Caco-2 (cell line): ENCODE measurements around the gene RNASEH2A. TPM values are rescaled to one million over a fixed set of nuclear protein-coding genes. Genes with fewer than 3 reads are reported as not detected.

Source experiments
- BruUV-seq: library from RNA; stranded (reverse); fragments of 400-500 nt; replicated peaks from 2 replicates; lab custom pipeline; 2021; lab: Mats Ljungman, UMichigan
- CTCF ChIA-PET: fragments of 300-600 bp; sonication (Branson Sonifier 250); formaldehyde crosslinking; loops from one replicate; lab custom pipeline; 2022; ENCODE audit warnings: antibody characterized with exemption; lab: Charles Lee
- POLR2A ChIA-PET: fragments of 300-600 bp; sonication (Branson Sonifier 250); formaldehyde crosslinking; loops from one replicate; lab custom pipeline; 2022; ENCODE audit warnings: antibody characterized with exemption; lab: Charles Lee
- DNase-seq, 2 experiments: peaks; one replicate each; pipeline versions ENCODE4 v3.0.0 to v3.0.0-alpha.2; 2020 to 2022
- H3K27me3 ChIP-seq: replicated peaks from 2 replicates; pipeline ENCODE4 v1.6.0; 2011; ENCODE audit warnings: low read length; ENCODE audit not compliant: control insufficient read depth, insufficient read depth
- H3K36me3 ChIP-seq: 2 replicates; pipeline ENCODE4 v1.5.1; 2011; ENCODE audit warnings: low read length; ENCODE audit not compliant: control insufficient read depth, insufficient read depth
- H3K4me1 ChIP-seq: fragments of 250-450 bp; sonication (Bioruptor Pico); 2 replicates; pipeline ENCODE4 v1.5.1; 2020; ENCODE audit warnings: mild to moderate bottlenecking
- H3K4me3 ChIP-seq: 2 replicates; pipeline ENCODE4 v1.5.1; 2011; ENCODE audit warnings: low read depth, mild to moderate bottlenecking, control low read depth, low read length
- H3K9me3 ChIP-seq: fragments of 250-450 bp; sonication (Bioruptor Pico); 2 replicates; pipeline ENCODE4 v1.5.1; 2020; ENCODE audit warnings: mild to moderate bottlenecking, moderate library complexity
- H3K27ac Mint-ChIP-seq: one replicate; pipeline ENCODE4 v1.8.0; 2022; ENCODE audit warnings: mixed read lengths; ENCODE audit not compliant: unreplicated experiment
- H3K27me3 Mint-ChIP-seq: one replicate; pipeline ENCODE4 v1.8.0; 2022; ENCODE audit warnings: mixed read lengths; ENCODE audit not compliant: insufficient read depth, unreplicated experiment
- H3K36me3 Mint-ChIP-seq: one replicate; pipeline ENCODE4 v1.8.0; 2022; ENCODE audit warnings: mild to moderate bottlenecking, mixed read lengths; ENCODE audit not compliant: insufficient read depth, unreplicated experiment
- H3K4me1 Mint-ChIP-seq: one replicate; pipeline ENCODE4 v1.8.0; 2022; ENCODE audit warnings: low read depth, mixed read lengths; ENCODE audit not compliant: unreplicated experiment
- H3K4me3 Mint-ChIP-seq: one replicate; pipeline ENCODE4 v1.8.0; 2022; ENCODE audit warnings: mild to moderate bottlenecking, moderate library complexity, mixed read lengths; ENCODE audit not compliant: unreplicated experiment
- H3K9me3 Mint-ChIP-seq: one replicate; pipeline ENCODE4 v1.8.0; 2022; ENCODE audit warnings: mixed read lengths; ENCODE audit not compliant: unreplicated experiment
- CTCF ChIP-seq, 2 experiments: fragments of 200-600 bp in 1 of 2; IDR thresholded peaks; 1 replicate in 1 of 2; 2 replicates in 1 of 2; pipeline versions ENCODE4 v1.5.1 to v1.8.0; 2011 to 2022; ENCODE audit warnings: antibody characterized with exemption in 1 of 2, control low read depth in 1 of 2, inconsistent platforms in 1 of 2, low read depth in 1 of 2, low read length in 1 of 2, mild to moderate bottlenecking in 1 of 2, moderate library complexity in 1 of 2; ENCODE audit not compliant: insufficient read depth in 1 of 2, severe bottlenecking in 1 of 2, unreplicated experiment in 1 of 2
- intact Hi-C: fragments of 100-400 bp; cut with micrococcal nuclease; formaldehyde crosslinking; loops from one replicate; pipeline ENCODE4 v1.10.0; 2022; ENCODE audit not compliant: unreplicated experiment
- total RNA-seq: library from RNA; stranded (reverse); gene quantifications from 2 replicates; pipeline ENCODE4 v1.2.3, GENCODE V29; 2022

The RNASEH2A gene
- total RNA-seq, 1 experiment from 2014 or later = 37.6 TPM

GRCh38 chr19:12801466-12802266, 4.7 kb upstream of the RNASEH2A start, which contains the start of the genes PRDX2 and THSD8:
Gene PRDX2 (minus strand): TSS chr19:12801800. CDS start chr19:12801261, 539 bp downstream.
Gene THSD8 (plus strand): TSS chr19:12802069. CDS start chr19:12802072, 3 bp downstream.
- Histone ChIP-seq H3K4me1 (peaks cover 8% of the 10 kb centered on the region; the same call in 1 of the 2 replicates), H3K4me3 (peak within 1 kb of the TSS; percentile 83), H3K36me3 (no peaks in the 10 kb centered on the region; the same call in none of the 2 replicates), H3K9me3 (no peaks in the 10 kb centered on the region), H3K27me3 (no peaks in the 10 kb centered on the region)
- peak within 1 kb of the TSS; percentile 25 for H3K27ac Mint-ChIP-seq
- DNase-seq = peak; percentile 78 to 90
- H3K9me3 Mint-ChIP-seq = no peaks in the 10 kb centered on the region
- POLR2A ChIA-PET = interaction anchor here (1.3 kb wide), 1 partner anchor 8 kb away, joined by 10 read pairs; no protein-coding TSS in a partner anchor
- H3K4me1 Mint-ChIP-seq = peaks cover 7% of the 10 kb centered on the region
- peaks cover 25% of the 10 kb centered on the region for H3K36me3 Mint-ChIP-seq
- peak within 1 kb of the TSS; percentile 87 for H3K4me3 Mint-ChIP-seq
- CTCF ChIA-PET = interaction anchor here (0.6 to 0.9 kb wide), 2 partner anchors 43 to 46 kb away, joined by 3 to 5 read pairs; no protein-coding TSS in a partner anchor
- intact Hi-C loops = loop anchor here (5.0 kb wide), 1 partner anchor 36 kb away; the partner anchor contains the start of gene MAST1
- no peaks in the 10 kb centered on the region for H3K27me3 Mint-ChIP-seq
- TF ChIP-seq CTCF (IDR thresholded peaks at IDR 0.05; ENCODE audit: insufficient read depth in 1 of 2, low read depth in 1 of 2, low read length in 1 of 2, severe bottlenecking in 1 of 2, unreplicated experiment in 1 of 2) = no peak
- BruUV-seq = no TSS peak

- Mint-ChIP-seq H3K4me1 (peaks cover 7% of the 10 kb centered on the region), H3K4me3 (peak overlapping the region; percentile 87), H3K9me3 (no peaks in the 10 kb centered on the region), H3K36me3 (peaks cover 24% of the 10 kb centered on the region), H3K27ac (no peak overlapping the region), H3K27me3 (no peaks in the 10 kb centered on the region)
- no TSS peak for BruUV-seq
- CTCF ChIA-PET = interaction anchor here (0.5 to 0.9 kb wide), 2 partner anchors 44 to 45 kb away, joined by 3 to 5 read pairs; no protein-coding TSS in a partner anchor
- Histone ChIP-seq H3K4me1 (peaks cover 8% of the 10 kb centered on the region; the same call in 1 of the 2 replicates), H3K4me3 (peak overlapping the region; percentile 83), H3K27me3 (no peaks in the 10 kb centered on the region), H3K9me3 (no peaks in the 10 kb centered on the region), H3K36me3 (no peaks in the 10 kb centered on the region; the same call in none of the 2 replicates)
- POLR2A ChIA-PET = interaction anchor here (0.6 to 1.3 kb wide), 2 partner anchors 9 to 85 kb away, joined by 3 to 10 read pairs; no protein-coding TSS in a partner anchor
- intact Hi-C loops = loop anchor here (5.0 kb wide), 1 partner anchor 35 kb away; the partner anchor contains the start of gene MAST1
- TF ChIP-seq CTCF (IDR thresholded peaks at IDR 0.05; ENCODE audit: insufficient read depth in 1 of 2, low read depth in 1 of 2, low read length in 1 of 2, severe bottlenecking in 1 of 2, unreplicated experiment in 1 of 2) = no peak
- DNase-seq = no peak
Observed at GRCh38 chr19:12802267-12803106, 3.9 kb upstream of the RNASEH2A start.
